Activated naive CD8-positive, alpha-beta T cell (primary cell): ENCODE measurements around the gene CLCN1.
A peak's percentile ranks its signal among the peaks of the same experiment; 100 is the strongest.

Source experiments
- H3K27ac Mint-ChIP-seq: one replicate; pipeline ENCODE4 v1.8.0; 2021; ENCODE audit warnings: mixed read lengths
- H3K27me3 Mint-ChIP-seq: one replicate; pipeline ENCODE4 v1.8.0; 2021; ENCODE audit warnings: mixed read lengths
- H3K36me3 Mint-ChIP-seq: one replicate; pipeline ENCODE4 v1.8.0; 2021; ENCODE audit warnings: mixed read lengths
- H3K4me1 Mint-ChIP-seq: one replicate; pipeline ENCODE4 v1.8.0; 2021; ENCODE audit warnings: low read depth, mixed read lengths
- H3K4me3 Mint-ChIP-seq: one replicate; pipeline ENCODE4 v1.8.0; 2021; ENCODE audit warnings: mild to moderate bottlenecking, mixed read lengths
- H3K9me3 Mint-ChIP-seq: one replicate; pipeline ENCODE4 v1.8.0; 2021; ENCODE audit warnings: low read depth, mixed read lengths

Gene CLCN1

GRCh38 chr7:143337216-143337615 lies 21.3 kb downstream of the CLCN1 start:
- H3K9me3 Mint-ChIP-seq: no peaks in the 10 kb centered on the region
- H3K27me3 Mint-ChIP-seq: peaks cover 2% of the 10 kb centered on the region
- no peaks in the 10 kb centered on the region for H3K36me3 Mint-ChIP-seq
- no peak overlapping the region for H3K4me3 Mint-ChIP-seq
- H3K4me1 Mint-ChIP-seq: no peaks in the 10 kb centered on the region
- H3K27ac Mint-ChIP-seq: no peak overlapping the region

DNA sequence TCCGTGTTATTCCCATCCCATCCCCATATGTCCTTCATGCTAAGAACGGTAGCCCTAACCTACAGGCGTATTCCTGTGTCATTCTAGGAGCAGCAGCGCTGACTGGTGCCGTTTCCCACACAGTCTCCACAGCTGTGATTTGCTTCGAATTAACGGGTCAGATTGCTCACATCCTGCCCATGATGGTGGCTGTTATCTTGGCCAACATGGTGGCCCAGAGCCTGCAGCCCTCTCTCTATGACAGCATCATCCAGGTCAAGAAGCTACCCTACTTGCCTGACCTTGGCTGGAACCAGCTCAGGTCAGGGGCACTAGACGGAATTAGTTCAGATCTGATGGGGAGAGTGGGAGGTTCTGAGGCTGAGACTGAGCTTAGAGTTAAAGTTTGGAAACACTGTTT lies 25.9 kb downstream of the CLCN1 start:
- H3K27ac Mint-ChIP-seq: no peak overlapping the region
- H3K4me3 Mint-ChIP-seq: no peak overlapping the region
- H3K4me1 Mint-ChIP-seq: peaks cover 6% of the 10 kb centered on the region
- no peaks in the 10 kb centered on the region for H3K36me3 Mint-ChIP-seq
- H3K9me3 Mint-ChIP-seq: no peaks in the 10 kb centered on the region
- H3K27me3 Mint-ChIP-seq: peaks cover 4% of the 10 kb centered on the region

- Mint-ChIP-seq H3K27me3 (peaks cover 7% of the 10 kb centered on the region), H3K36me3 (no peaks in the 10 kb centered on the region), H3K4me1 (peaks cover 6% of the 10 kb centered on the region), H3K4me3 (no peak overlapping the region), H3K9me3 (no peaks in the 10 kb centered on the region), H3K27ac (no peak overlapping the region)
These were observed 27.7 kb downstream of the CLCN1 start for GRCh38 chr7:143343596-143343995.

DNA sequence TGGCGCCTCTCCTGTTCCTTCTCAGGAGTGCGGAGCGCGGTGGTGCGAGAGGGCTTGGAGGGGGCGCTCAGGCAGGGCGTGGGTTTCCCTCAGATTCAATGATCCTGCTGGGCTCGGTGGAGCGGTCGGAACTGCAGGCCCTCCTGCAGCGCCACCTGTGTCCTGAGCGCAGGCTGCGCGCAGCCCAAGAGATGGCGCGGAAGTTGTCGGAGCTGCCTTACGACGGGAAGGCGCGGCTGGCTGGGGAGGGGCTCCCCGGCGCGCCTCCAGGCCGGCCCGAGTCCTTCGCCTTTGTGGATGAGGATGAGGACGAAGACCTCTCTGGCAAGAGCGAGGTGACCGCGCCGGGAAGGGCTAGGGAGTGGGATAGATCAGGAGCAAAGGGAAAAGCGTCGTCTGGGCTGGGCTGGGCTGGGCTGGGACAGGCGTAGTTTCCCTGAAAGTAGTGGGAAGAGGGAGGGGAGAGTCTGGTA lies 29.6 kb downstream of the CLCN1 start:
- peaks cover 6% of the 10 kb centered on the region for H3K4me1 Mint-ChIP-seq
- peak overlapping the region; percentile 78 for H3K4me3 Mint-ChIP-seq
- no peak overlapping the region for H3K27ac Mint-ChIP-seq
- H3K27me3 Mint-ChIP-seq: peaks cover 4% of the 10 kb centered on the region
- H3K9me3 Mint-ChIP-seq: no peaks in the 10 kb centered on the region
- no peaks in the 10 kb centered on the region for H3K36me3 Mint-ChIP-seq

GRCh38 chr7:143346018-143346417 lies 30.1 kb downstream of the CLCN1 start:
- H3K27ac Mint-ChIP-seq: no peak overlapping the region
- no peaks in the 10 kb centered on the region for H3K36me3 Mint-ChIP-seq
- no peaks in the 10 kb centered on the region for H3K9me3 Mint-ChIP-seq
- H3K4me3 Mint-ChIP-seq: no peak overlapping the region
- H3K4me1 Mint-ChIP-seq: peaks cover 6% of the 10 kb centered on the region
- peaks cover 4% of the 10 kb centered on the region for H3K27me3 Mint-ChIP-seq

- Mint-ChIP-seq H3K4me3 (no peak overlapping the region), H3K27me3 (peaks cover 4% of the 10 kb centered on the region), H3K27ac (no peak overlapping the region), H3K36me3 (no peaks in the 10 kb centered on the region), H3K4me1 (peaks cover 6% of the 10 kb centered on the region), H3K9me3 (no peaks in the 10 kb centered on the region)
These were observed 32.0 kb downstream of the CLCN1 start for GRCh38 chr7:143347950-143348349.

DNA sequence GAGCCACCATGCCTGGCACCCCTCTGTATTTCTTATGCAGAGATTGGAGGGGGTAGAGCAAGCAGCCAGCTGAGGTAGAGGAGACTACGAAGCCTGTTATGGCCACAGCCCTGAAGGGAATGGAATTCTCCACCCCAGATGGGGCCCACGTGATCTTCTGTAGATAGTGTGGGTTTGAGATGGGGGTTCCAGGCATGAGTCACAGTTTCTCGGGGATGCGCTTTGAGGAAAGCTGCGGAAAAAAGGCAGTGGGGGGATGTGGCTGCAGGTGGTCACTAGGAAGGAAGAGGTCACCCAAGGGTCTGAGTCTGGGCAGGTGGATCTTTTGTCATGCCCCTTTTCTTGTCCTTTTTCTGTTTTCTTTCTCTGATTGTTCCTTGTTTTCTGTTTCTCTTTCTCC lies 35.1 kb downstream of the CLCN1 start:
- no peak overlapping the region for H3K4me3 Mint-ChIP-seq
- no peaks in the 10 kb centered on the region for H3K9me3 Mint-ChIP-seq
- no peaks in the 10 kb centered on the region for H3K4me1 Mint-ChIP-seq
- peaks cover 4% of the 10 kb centered on the region for H3K27me3 Mint-ChIP-seq
- H3K27ac Mint-ChIP-seq: no peak overlapping the region
- H3K36me3 Mint-ChIP-seq: no peaks in the 10 kb centered on the region

DNA sequence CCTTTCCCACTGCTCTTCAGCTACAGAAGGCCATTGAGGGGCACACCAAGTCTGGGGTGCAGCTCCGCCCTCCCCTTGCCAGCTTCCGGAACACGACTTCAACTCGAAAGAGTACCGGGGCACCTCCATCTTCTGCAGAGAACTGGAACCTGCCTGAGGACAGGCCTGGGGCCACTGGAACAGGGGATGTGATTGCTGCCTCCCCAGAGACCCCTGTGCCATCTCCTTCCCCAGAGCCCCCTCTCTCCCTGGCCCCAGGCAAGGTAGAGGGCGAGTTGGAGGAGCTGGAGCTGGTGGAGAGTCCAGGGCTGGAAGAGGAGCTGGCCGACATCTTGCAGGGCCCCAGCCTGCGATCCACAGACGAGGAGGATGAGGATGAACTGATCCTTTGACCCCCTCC lies 35.7 kb downstream of the CLCN1 start:
- peaks cover 4% of the 10 kb centered on the region for H3K27me3 Mint-ChIP-seq
- no peaks in the 10 kb centered on the region for H3K9me3 Mint-ChIP-seq
- no peaks in the 10 kb centered on the region for H3K36me3 Mint-ChIP-seq
- no peak overlapping the region for H3K4me3 Mint-ChIP-seq
- no peaks in the 10 kb centered on the region for H3K4me1 Mint-ChIP-seq
- no peak overlapping the region for H3K27ac Mint-ChIP-seq

DNA sequence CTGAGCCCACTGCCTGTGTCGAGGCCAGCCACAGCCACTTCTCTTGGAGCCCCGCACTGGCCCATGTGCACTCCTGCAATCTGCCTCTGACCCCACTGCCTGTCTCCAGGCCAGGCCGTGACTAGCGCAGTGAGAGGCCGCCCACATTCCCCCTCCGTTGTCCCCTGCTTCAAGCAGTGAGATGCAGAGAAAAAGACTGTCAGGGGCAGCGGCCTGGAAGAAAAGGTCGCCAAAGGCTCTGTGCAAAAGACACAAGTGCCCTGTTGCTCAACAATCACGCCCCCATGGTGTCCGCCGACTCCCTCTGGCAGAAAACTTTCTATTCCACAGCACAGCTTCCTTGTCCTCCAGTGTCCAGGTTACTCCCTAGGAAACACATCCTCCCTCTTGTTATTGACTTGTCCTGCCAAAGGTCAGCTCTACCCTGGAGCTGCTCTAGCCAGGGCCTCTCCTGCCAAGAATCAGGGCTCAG lies 36.7 kb downstream of the CLCN1 start:
- Mint-ChIP-seq H3K36me3 (no peaks in the 10 kb centered on the region), H3K27me3 (no peaks in the 10 kb centered on the region), H3K9me3 (no peaks in the 10 kb centered on the region), H3K27ac (no peak overlapping the region), H3K4me1 (no peaks in the 10 kb centered on the region), H3K4me3 (no peak overlapping the region)

GRCh38 chr7:143354376-143354775 lies 38.5 kb downstream of the CLCN1 start:
- no peaks in the 10 kb centered on the region for H3K36me3 Mint-ChIP-seq
- H3K4me1 Mint-ChIP-seq: no peaks in the 10 kb centered on the region
- H3K9me3 Mint-ChIP-seq: no peaks in the 10 kb centered on the region
- H3K27me3 Mint-ChIP-seq: no peaks in the 10 kb centered on the region
- no peak overlapping the region for H3K4me3 Mint-ChIP-seq
- no peak overlapping the region for H3K27ac Mint-ChIP-seq

DNA sequence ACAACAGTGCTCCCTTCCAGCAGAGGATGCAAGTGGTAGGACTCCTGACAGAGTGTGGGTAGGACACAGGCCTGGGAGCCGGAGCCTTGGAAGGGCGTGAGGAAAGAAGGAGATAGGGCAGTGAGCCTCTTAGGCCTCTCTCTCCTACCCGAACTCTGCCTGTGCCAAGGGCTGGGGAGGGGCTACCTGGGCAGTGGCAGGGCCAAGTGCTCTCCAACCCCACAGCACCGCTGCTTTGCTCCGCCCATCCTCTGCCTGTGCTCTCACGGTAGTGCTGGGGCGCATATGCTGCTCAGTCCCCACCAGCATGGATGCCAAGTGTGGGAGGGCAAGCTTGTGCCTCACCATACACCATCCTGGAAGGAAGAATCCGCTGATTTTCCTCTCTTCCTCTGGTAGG lies 39.1 kb downstream of the CLCN1 start:
- H3K9me3 Mint-ChIP-seq: no peaks in the 10 kb centered on the region
- H3K4me3 Mint-ChIP-seq: no peak overlapping the region
- H3K27me3 Mint-ChIP-seq: no peaks in the 10 kb centered on the region
- no peaks in the 10 kb centered on the region for H3K4me1 Mint-ChIP-seq
- no peaks in the 10 kb centered on the region for H3K36me3 Mint-ChIP-seq
- no peak overlapping the region for H3K27ac Mint-ChIP-seq

DNA sequence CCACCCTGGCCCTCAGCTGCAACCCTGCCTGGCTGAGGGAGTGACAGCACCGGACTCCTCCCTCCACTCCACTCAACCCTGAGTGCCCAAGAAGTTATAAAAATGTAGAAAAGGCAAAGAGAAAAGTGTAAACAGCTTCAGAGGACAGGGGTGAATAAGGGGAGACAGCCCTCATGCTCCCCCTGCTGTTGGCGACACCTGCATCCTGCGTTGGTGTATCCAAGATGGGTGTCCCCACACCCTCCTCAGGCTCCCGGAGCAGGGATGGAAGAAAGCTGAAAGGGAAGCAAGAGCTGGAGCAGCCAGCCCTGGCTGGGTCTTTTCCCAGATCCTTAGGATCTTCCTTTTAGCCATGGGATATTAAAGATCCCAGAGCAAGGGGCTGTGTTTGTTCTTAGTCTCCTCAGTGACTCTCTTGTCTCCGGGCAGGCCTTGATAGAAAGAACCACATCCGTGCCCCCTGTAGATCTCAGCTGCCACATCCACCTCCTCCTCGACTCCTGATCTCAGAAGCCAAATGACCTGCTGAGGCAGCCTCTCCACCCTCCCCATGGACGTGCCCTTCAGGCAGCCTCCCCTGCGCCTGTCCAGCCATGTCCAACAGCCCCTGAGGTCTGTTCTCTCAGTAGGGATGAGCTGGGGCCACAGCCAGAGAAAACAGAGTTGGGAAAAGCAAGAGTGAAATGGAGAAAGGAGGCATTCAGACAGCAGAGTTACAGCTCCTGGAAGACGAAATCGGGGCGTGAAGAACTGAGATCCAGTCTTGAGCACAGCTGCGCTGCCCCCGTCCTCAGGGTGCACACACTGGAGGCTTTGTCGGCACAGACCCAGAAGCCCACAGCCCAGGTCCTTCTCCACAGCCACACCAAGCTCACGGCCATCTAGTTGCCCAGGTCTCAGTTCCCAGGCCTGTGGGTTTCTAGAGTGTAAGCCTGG lies 39.8 kb downstream of the CLCN1 start:
- peaks cover 4% of the 10 kb centered on the region for H3K4me1 Mint-ChIP-seq
- H3K27ac Mint-ChIP-seq: no peak overlapping the region
- H3K36me3 Mint-ChIP-seq: no peaks in the 10 kb centered on the region
- no peaks in the 10 kb centered on the region for H3K27me3 Mint-ChIP-seq
- H3K4me3 Mint-ChIP-seq: no peak overlapping the region
- H3K9me3 Mint-ChIP-seq: no peaks in the 10 kb centered on the region

DNA sequence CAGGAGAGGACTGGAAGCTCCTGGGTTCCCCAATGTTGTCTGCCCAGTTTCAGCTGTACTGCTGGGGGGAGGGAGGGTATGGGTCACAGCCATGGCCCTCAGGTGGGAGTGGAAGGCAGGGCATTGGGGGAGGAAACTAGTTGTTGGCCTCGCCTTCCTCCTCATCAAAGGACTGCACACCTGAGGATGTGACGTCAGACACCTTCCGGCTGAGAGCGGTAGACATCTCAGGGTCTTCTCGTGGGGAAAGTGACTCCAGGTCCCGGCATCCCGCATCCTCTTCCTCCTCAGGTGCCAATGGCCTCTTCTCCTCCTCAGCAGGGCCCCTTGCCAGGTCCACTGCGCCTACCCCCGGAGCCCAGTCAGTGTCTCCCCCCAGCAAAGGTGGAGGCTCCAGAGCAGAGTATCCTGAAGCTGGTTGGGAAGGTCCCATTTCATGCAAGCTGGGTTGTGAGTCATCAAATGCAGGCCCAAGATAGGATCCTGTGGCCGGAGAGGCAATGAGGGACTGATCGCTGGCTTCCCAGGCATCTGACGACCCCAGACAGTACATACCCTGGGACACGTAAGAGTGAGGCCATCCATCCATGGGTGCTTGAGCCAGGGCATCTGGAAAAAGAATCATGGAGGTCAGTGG lies 40.6 kb downstream of the CLCN1 start:
- no peaks in the 10 kb centered on the region for H3K9me3 Mint-ChIP-seq
- peaks cover 7% of the 10 kb centered on the region for H3K4me1 Mint-ChIP-seq
- no peak overlapping the region for H3K4me3 Mint-ChIP-seq
- H3K27ac Mint-ChIP-seq: no peak overlapping the region
- H3K27me3 Mint-ChIP-seq: no peaks in the 10 kb centered on the region
- H3K36me3 Mint-ChIP-seq: no peaks in the 10 kb centered on the region

DNA sequence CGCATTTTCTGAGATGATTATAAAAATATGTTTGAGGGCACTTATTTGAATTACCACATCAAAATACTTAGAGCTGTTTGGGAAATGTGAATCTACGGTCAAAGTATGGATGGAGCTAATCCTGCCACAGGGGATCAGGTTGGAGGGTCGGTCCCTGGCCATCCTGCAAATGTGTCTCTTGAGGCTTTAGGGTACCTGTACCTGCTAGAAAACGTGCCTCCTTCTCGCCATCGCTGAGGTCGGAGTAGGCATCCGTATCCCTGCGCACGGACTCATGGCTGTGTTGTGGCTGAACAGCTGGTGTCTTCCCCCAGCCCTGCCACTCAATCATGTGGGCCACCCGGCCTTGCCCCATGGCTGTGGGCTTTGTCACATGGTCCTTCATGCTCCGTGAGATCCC lies 42.7 kb downstream of the CLCN1 start:
- no peaks in the 10 kb centered on the region for H3K9me3 Mint-ChIP-seq
- no peak overlapping the region for H3K4me3 Mint-ChIP-seq
- H3K27ac Mint-ChIP-seq: no peak overlapping the region
- peaks cover 4% of the 10 kb centered on the region for H3K27me3 Mint-ChIP-seq
- peaks cover 13% of the 10 kb centered on the region for H3K4me1 Mint-ChIP-seq
- H3K36me3 Mint-ChIP-seq: no peaks in the 10 kb centered on the region

DNA sequence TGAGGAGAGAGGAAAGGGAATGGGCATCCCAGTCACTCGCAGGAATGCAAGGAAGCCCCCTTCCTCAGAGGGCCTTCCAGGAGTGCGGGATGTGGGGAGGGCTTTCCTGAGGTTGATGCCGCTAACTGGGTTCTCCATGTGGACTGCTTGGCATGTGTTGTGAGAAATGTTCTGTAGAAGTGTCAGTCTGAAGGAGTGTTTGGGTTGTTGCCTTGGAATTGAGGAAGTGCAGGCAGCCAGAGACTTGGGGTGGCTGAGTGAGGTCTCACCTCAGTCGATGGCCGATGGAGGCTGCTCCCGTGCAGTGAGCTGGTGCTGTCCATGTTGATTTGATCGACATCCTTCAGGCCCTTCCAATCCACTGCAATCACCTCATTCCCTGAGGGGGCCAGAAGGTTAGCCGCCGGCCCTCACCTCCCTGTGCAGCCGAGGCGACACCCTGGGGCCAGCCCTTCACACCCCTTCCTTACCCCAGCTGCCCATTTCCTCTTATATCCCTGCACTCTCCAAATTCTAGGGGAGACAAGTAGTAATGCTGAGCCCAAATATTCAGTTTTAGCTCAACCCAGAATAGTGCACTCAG lies 44.0 kb downstream of the CLCN1 start:
- no peaks in the 10 kb centered on the region for H3K9me3 Mint-ChIP-seq
- no peak overlapping the region for H3K27ac Mint-ChIP-seq
- peaks cover 13% of the 10 kb centered on the region for H3K4me1 Mint-ChIP-seq
- peak overlapping the region; percentile 86 for H3K4me3 Mint-ChIP-seq
- H3K36me3 Mint-ChIP-seq: no peaks in the 10 kb centered on the region
- H3K27me3 Mint-ChIP-seq: peaks cover 12% of the 10 kb centered on the region
